Neural crest cell (in vitro differentiated cells): ENCODE measurements around the gene NPAS3. TPM values are rescaled to one million over a fixed set of nuclear protein-coding genes. Genes with fewer than 3 reads are reported as not detected.

Experiments used
- DNase-seq: peaks from one replicate; pipeline ENCODE4 v3.0.0; 2021; ENCODE audit warnings: low read depth, mixed read lengths, low spot score
- H3K27ac Mint-ChIP-seq: one replicate; pipeline ENCODE4 v1.8.0; 2021; ENCODE audit warnings: mild to moderate bottlenecking, mixed read lengths; ENCODE audit not compliant: unreplicated experiment
- H3K27me3 Mint-ChIP-seq: 2 replicates; pipeline ENCODE4 v1.8.0; 2021; ENCODE audit warnings: low read depth, mild to moderate bottlenecking, mixed read lengths
- H3K36me3 Mint-ChIP-seq: 2 replicates; pipeline ENCODE4 v1.8.0; 2021; ENCODE audit warnings: low read depth, mild to moderate bottlenecking, mixed read lengths
- H3K4me1 Mint-ChIP-seq: 2 replicates; pipeline ENCODE4 v1.8.0; 2021; ENCODE audit warnings: mixed read lengths
- H3K4me3 Mint-ChIP-seq: one replicate; pipeline ENCODE4 v1.8.0; 2021; ENCODE audit warnings: mild to moderate bottlenecking, mixed read lengths
- H3K9me3 Mint-ChIP-seq: 2 replicates; pipeline ENCODE4 v1.8.0; 2021; ENCODE audit warnings: mixed read lengths
- total RNA-seq: library from RNA; stranded (reverse); gene quantifications from 2 replicates; pipeline ENCODE4 v1.2.1, GENCODE V29; 2021
- TF ChIP-seq, protein P1 (sequence below): fragments of 200-600 bp; sonication (generic); conservative IDR thresholded peaks from 2 replicates; pipeline ENCODE4 v1.5.0; 2021; ENCODE audit warnings: antibody characterized with exemption, mild to moderate bottlenecking

NPAS3 gene
- total RNA-seq, 1 donor from 2014 or later: 18.2 TPM

DNA sequence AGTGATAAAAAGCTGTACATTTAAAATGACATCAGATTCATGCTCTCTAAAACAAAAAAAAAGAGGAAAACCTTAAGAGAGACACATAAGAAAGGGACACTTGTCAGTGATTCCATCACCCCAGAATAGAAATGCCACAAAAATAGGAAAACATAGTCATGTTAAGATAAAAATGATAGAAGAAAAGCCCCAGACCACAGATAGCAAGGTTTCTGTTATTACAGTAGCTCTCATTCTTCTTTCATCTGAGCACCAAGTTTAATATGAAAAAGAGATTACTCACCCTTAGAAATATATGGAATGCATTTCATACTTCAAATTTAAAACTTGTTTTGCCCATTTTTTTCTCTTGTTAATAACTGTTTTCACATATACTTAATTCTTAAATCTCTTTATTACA lies 795.0 kb downstream of the NPAS3 start:
- Mint-ChIP-seq H3K27ac (peak overlapping the region; percentile 40), H3K27me3 (no peaks in the 10 kb centered on the region), H3K4me3 (no peak overlapping the region), H3K36me3 (peaks cover 12% of the 10 kb centered on the region), H3K4me1 (peaks cover 14% of the 10 kb centered on the region), H3K9me3 (no peaks in the 10 kb centered on the region)
- no peak for DNase-seq
- TF ChIP-seq, protein P1, sequence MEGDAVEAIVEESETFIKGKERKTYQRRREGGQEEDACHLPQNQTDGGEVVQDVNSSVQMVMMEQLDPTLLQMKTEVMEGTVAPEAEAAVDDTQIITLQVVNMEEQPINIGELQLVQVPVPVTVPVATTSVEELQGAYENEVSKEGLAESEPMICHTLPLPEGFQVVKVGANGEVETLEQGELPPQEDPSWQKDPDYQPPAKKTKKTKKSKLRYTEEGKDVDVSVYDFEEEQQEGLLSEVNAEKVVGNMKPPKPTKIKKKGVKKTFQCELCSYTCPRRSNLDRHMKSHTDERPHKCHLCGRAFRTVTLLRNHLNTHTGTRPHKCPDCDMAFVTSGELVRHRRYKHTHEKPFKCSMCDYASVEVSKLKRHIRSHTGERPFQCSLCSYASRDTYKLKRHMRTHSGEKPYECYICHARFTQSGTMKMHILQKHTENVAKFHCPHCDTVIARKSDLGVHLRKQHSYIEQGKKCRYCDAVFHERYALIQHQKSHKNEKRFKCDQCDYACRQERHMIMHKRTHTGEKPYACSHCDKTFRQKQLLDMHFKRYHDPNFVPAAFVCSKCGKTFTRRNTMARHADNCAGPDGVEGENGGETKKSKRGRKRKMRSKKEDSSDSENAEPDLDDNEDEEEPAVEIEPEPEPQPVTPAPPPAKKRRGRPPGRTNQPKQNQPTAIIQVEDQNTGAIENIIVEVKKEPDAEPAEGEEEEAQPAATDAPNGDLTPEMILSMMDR: no peak

DNA sequence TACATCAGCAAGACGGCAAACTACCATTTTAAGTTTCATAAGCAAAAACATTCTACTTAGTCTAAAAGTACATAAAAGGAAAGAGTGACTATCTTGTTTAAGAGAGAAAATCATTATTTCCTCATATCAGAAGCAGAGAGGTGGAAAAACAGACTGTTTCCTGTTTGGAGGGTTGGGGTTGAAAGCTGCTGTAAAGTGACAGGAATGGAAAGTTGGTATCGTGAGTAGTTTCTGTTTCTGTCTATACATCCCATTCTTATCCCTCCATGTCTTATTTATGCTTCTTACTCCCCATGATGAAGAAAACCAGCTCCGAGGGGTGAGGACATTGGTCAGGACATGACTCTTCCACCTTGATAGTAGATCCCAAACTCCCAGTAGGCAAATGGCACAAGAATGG lies 795.7 kb downstream of the NPAS3 start:
- H3K9me3 Mint-ChIP-seq: no peaks in the 10 kb centered on the region
- H3K4me3 Mint-ChIP-seq: no peak overlapping the region
- no peaks in the 10 kb centered on the region for H3K27me3 Mint-ChIP-seq
- peaks cover 16% of the 10 kb centered on the region for H3K4me1 Mint-ChIP-seq
- H3K36me3 Mint-ChIP-seq: peaks cover 12% of the 10 kb centered on the region
- no peak for DNase-seq
- TF ChIP-seq, protein P1: no peak
- peak overlapping the region; percentile 32 for H3K27ac Mint-ChIP-seq

DNA sequence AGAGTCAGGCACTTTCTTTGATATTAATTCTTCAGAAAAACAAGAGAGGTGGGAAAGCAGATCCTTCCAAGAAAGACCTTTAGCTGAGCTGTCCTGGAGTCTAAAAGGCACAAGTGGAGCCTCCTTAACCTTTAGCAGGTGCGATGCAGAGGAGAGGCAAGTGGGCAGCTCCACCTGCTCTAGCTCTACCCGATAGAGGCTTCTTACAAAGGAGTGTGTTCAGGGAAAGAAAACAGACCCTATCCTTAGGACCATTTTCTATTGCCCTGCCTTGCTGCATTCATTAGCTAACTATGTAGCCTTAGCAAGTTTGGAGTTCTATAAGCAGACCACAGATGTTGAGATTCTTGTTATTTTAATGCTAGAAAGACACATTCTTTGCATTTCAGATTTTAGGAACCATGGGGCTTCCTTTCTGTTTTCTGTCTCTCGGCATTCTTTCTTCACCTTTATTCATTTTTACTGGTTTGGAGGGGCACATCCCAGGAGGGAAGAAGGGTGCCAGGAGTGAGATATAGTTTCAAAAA lies 797.7 kb downstream of the NPAS3 start:
- peaks cover 12% of the 10 kb centered on the region for H3K36me3 Mint-ChIP-seq
- DNase-seq: no peak
- no peak overlapping the region for H3K4me3 Mint-ChIP-seq
- H3K27ac Mint-ChIP-seq: no peak overlapping the region
- H3K4me1 Mint-ChIP-seq: peaks cover 16% of the 10 kb centered on the region
- no peaks in the 10 kb centered on the region for H3K9me3 Mint-ChIP-seq
- TF ChIP-seq, protein P1: no peak
- no peaks in the 10 kb centered on the region for H3K27me3 Mint-ChIP-seq

DNA sequence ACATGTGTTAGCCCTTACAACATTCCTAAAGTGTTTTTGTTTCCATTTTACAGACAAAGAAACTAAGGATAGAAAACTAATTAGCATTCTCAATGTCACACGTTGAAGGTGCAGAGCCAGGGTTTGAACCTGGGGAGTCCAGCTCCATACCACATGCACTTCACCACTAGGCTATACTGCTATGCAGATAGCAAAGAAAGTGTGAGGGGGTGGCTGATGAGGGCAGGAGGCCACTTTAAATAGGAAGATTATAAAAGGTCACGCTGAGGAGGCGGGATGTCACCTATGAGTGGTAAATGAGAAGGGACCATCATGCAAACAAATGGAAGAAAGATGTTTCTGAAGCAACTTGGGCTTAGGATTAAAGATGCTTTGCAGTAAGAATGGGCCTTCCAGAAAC lies 798.3 kb downstream of the NPAS3 start:
- no peaks in the 10 kb centered on the region for H3K9me3 Mint-ChIP-seq
- H3K27me3 Mint-ChIP-seq: no peaks in the 10 kb centered on the region
- no peak overlapping the region for H3K4me3 Mint-ChIP-seq
- TF ChIP-seq, protein P1: no peak
- DNase-seq: no peak
- H3K4me1 Mint-ChIP-seq: peaks cover 15% of the 10 kb centered on the region
- H3K36me3 Mint-ChIP-seq: peaks cover 12% of the 10 kb centered on the region
- H3K27ac Mint-ChIP-seq: no peak overlapping the region

DNA sequence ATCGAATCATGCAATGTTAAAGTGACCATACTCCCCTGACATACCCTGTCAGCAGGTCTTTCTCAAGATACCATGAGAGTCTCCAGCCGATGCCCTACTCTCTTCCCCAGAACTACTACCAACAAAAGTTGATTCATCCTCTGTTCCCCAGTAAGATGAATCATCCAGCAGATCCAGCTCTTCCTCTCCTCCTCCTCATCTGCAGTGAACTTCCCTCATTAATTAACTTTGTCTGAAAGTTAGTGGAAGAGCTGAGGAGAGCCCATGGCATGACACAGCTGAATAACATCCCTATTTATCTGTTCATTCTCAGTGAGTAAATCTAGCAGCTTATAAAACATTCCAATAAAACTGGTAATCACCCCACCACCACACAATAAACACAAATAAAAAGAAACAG lies 798.8 kb downstream of the NPAS3 start:
- DNase-seq: no peak
- Mint-ChIP-seq H3K27me3 (no peaks in the 10 kb centered on the region), H3K9me3 (no peaks in the 10 kb centered on the region), H3K36me3 (peaks cover 12% of the 10 kb centered on the region), H3K4me3 (no peak overlapping the region), H3K27ac (peak overlapping the region; percentile 25), H3K4me1 (peaks cover 12% of the 10 kb centered on the region)
- TF ChIP-seq, protein P1: no peak
